ENCODE data around the gene SERPINE1. TPM values are rescaled to one million over a fixed set of nuclear protein-coding genes. Genes with fewer than 3 reads are reported as not detected.
A peak's percentile ranks its signal among the peaks of the same experiment; 100 is the strongest.

The SERPINE1 gene
- total and polyA plus RNA-seq, 2 experiments from 2014 or later, result 0.97 to 1.2 TPM

DNA sequence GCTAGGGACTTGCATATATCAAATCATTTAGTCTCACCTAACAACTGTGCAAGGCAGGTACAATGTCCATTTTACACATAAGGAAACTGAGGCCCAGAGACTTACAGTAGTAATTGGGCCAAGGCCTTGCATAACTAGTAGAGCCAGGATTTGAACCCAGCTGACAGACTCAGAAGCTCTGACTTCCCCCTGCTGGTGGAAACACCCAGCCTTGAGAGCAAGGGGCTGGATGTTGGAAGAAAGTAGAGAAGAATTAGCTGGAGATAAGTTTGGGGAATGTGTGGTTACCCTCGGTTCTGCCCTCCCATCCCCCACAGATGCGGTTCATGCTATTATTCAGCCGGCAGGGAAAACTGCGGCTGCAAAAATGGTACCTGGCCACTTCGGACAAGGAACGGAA, 29.4 kb downstream of the SERPINE1 start:
- Mint-ChIP-seq H3K27ac (no peak overlapping the region), H3K4me1 (peaks cover 47% of the 10 kb centered on the region)
- H3K4me1 ChIP-seq (ENCODE audit: insufficient read depth), result peaks cover 41% of the 10 kb centered on the region

More for the DNA sequence above, 29.4 kb downstream of the SERPINE1 start:
- Histone ChIP-seq H3K27ac (ENCODE audit: low read depth) (peak overlapping the region; percentile 40; the same call in 1 of the 2 replicates), H3F3A (replicated peaks; ENCODE audit: low read depth) (peaks cover 25% of the 10 kb centered on the region), H3K4me3 (no peak overlapping the region), H4K20me1 (replicated peaks; ENCODE audit: insufficient read depth) (no peaks in the 10 kb centered on the region), H3K36me3 (ENCODE audit: insufficient read depth) (no peaks in the 10 kb centered on the region), H3K79me2 (replicated peaks; ENCODE audit: insufficient read depth) (peaks cover 14% of the 10 kb centered on the region), H3K4me2 (peak overlapping the region; percentile 62; the same call in 1 of the 2 replicates), H3K27me3 (ENCODE audit: insufficient read depth) (peaks cover 17% of the 10 kb centered on the region), H3K9me2 (ENCODE audit: insufficient read depth) (peaks cover 4% of the 10 kb centered on the region; the same call in 1 of the 2 replicates), H2AFZ (no peak overlapping the region)
- H3K36me3 Mint-ChIP-seq (ENCODE audit: low read depth), result peaks cover 23% of the 10 kb centered on the region
- DNase-seq (ENCODE audit: low spot score) (peak; percentile 58), ATAC-seq (no peak)
- H3K9me3 Mint-ChIP-seq, result peaks cover 11% of the 10 kb centered on the region; the same call in 2 of the 3 replicates
- TF ChIP-seq CREB1 (CRISPR knock-in tag; IDR thresholded peaks at IDR 0.05; ENCODE audit: low read depth), result no peak
- TF ChIP-seq, protein P1, sequence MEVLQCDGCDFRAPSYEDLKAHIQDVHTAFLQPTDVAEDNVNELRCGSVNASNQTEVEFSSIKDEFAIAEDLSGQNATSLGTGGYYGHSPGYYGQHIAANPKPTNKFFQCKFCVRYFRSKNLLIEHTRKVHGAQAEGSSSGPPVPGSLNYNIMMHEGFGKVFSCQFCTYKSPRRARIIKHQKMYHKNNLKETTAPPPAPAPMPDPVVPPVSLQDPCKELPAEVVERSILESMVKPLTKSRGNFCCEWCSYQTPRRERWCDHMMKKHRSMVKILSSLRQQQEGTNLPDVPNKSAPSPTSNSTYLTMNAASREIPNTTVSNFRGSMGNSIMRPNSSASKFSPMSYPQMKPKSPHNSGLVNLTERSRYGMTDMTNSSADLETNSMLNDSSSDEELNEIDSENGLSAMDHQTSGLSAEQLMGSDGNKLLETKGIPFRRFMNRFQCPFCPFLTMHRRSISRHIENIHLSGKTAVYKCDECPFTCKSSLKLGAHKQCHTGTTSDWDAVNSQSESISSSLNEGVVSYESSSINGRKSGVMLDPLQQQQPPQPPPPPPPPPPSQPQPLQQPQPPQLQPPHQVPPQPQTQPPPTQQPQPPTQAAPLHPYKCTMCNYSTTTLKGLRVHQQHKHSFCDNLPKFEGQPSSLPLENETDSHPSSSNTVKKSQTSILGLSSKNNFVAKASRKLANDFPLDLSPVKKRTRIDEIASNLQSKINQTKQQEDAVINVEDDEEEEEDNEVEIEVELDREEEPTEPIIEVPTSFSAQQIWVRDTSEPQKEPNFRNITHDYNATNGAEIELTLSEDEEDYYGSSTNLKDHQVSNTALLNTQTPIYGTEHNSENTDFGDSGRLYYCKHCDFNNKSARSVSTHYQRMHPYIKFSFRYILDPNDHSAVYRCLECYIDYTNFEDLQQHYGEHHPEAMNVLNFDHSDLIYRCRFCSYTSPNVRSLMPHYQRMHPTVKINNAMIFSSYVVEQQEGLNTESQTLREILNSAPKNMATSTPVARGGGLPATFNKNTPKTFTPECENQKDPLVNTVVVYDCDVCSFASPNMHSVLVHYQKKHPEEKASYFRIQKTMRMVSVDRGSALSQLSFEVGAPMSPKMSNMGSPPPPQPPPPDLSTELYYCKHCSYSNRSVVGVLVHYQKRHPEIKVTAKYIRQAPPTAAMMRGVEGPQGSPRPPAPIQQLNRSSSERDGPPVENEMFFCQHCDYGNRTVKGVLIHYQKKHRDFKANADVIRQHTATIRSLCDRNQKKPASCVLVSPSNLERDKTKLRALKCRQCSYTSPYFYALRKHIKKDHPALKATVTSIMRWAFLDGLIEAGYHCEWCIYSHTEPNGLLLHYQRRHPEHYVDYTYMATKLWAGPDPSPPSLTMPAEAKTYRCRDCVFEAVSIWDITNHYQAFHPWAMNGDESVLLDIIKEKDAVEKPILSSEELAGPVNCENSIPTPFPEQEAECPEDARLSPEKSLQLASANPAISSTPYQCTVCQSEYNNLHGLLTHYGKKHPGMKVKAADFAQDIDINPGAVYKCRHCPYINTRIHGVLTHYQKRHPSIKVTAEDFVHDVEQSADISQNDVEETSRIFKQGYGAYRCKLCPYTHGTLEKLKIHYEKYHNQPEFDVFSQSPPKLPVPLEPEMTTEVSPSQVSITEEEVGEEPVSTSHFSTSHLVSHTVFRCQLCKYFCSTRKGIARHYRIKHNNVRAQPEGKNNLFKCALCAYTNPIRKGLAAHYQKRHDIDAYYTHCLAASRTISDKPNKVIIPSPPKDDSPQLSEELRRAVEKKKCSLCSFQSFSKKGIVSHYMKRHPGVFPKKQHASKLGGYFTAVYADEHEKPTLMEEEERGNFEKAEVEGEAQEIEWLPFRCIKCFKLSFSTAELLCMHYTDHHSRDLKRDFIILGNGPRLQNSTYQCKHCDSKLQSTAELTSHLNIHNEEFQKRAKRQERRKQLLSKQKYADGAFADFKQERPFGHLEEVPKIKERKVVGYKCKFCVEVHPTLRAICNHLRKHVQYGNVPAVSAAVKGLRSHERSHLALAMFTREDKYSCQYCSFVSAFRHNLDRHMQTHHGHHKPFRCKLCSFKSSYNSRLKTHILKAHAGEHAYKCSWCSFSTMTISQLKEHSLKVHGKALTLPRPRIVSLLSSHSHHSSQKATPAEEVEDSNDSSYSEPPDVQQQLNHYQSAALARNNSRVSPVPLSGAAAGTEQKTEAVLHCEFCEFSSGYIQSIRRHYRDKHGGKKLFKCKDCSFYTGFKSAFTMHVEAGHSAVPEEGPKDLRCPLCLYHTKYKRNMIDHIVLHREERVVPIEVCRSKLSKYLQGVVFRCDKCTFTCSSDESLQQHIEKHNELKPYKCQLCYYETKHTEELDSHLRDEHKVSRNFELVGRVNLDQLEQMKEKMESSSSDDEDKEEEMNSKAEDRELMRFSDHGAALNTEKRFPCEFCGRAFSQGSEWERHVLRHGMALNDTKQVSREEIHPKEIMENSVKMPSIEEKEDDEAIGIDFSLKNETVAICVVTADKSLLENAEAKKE (CRISPR knock-in tag; IDR thresholded peaks at IDR 0.05), result no peak
- TF ChIP-seq, protein P2, sequence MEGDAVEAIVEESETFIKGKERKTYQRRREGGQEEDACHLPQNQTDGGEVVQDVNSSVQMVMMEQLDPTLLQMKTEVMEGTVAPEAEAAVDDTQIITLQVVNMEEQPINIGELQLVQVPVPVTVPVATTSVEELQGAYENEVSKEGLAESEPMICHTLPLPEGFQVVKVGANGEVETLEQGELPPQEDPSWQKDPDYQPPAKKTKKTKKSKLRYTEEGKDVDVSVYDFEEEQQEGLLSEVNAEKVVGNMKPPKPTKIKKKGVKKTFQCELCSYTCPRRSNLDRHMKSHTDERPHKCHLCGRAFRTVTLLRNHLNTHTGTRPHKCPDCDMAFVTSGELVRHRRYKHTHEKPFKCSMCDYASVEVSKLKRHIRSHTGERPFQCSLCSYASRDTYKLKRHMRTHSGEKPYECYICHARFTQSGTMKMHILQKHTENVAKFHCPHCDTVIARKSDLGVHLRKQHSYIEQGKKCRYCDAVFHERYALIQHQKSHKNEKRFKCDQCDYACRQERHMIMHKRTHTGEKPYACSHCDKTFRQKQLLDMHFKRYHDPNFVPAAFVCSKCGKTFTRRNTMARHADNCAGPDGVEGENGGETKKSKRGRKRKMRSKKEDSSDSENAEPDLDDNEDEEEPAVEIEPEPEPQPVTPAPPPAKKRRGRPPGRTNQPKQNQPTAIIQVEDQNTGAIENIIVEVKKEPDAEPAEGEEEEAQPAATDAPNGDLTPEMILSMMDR (conservative IDR thresholded peaks at IDR 0.05; ENCODE audit: low read depth in 2 of 2), result peak; percentile 38 to 53
- H3K27me3 Mint-ChIP-seq (ENCODE audit: insufficient read depth, low read depth, poor library complexity), result peaks cover 30% of the 10 kb centered on the region
- H3K4me3 Mint-ChIP-seq, result peak overlapping the region; percentile 33; the same call in 1 of the 3 replicates

Data from GM23338 (cell line).